Measurements from ENCODE around the gene DNAH6. TPM values are rescaled to one million over a fixed set of nuclear protein-coding genes. Genes with fewer than 3 reads are reported as not detected.

The DNAH6 gene
- total RNA-seq, 3 donors from 2014 or later, result 0.03 to 0.19 (median 0.11) TPM

DNA sequence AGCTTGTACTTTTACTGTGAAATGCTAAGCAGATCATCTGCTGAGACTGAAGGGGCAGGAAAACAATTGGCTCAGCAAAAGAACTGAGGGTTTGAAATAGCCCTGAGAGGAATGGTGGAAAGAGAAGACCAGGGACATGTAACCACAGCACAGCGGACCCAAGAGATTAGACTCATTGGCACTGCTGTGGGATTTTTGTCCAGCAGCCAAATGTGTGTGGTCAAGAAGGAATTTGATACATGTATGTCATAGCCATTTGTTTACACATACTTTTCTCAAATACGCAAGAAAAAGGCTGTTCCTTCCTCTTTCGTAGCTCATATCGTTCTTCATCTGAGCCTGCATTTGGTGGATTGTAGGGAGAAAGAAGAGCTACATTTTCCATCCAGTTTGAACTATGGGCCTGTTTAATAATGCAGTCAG, 290.8 kb downstream of the DNAH6 start:
- no peaks in the 10 kb centered on the region for H3K27me3 Mint-ChIP-seq (ENCODE audit: low read depth)
- peaks cover 4% of the 10 kb centered on the region for H3K36me3 Mint-ChIP-seq (ENCODE audit: insufficient read depth)
- no peak for ATAC-seq
- peaks cover 22% of the 10 kb centered on the region for H3K4me1 Mint-ChIP-seq (ENCODE audit: low read depth)
- H3K9me3 Mint-ChIP-seq, result peaks cover 8% of the 10 kb centered on the region
- no peak overlapping the region for H3K4me3 Mint-ChIP-seq
- DNase-seq, result no peak

GRCh38 chr2:84808279-84808678, 292.0 kb downstream of the DNAH6 start:
- Mint-ChIP-seq H3K4me3 (no peak overlapping the region), H3K36me3 (ENCODE audit: insufficient read depth) (peaks cover 2% of the 10 kb centered on the region), H3K9me3 (no peaks in the 10 kb centered on the region), H3K27me3 (ENCODE audit: low read depth) (no peaks in the 10 kb centered on the region), H3K4me1 (ENCODE audit: low read depth) (peaks cover 18% of the 10 kb centered on the region)
- no peak for DNase-seq
- ATAC-seq, result no peak

DNA sequence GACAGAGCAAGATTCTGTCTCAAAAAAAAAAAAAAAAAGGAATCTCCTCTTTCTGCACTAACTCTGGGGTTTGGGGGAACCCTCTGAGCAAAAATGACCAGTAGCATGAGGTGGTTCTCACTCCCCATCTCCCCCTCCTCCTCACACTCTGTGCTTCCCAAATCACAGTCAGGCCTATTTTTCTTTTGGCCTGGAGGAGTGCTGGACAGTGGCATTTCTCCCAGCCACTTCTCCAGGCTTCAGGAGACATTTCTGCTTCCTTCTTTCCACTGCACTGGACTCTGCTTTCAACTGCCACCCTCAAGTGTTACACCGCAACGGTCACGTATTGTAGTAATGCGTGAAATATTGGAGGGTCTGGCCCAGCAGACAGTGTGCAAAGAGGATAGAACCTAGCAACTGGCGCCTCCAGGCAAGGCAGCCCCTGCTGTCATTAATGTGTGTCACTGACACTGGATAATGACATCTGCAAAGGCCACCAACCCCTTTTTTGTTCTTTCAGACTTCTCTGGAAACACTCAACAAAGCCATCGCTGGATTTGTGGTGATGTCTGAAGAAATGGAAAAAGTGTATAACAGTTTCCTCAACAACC, 295.6 kb downstream of the DNAH6 start:
- no peak overlapping the region for H3K4me3 Mint-ChIP-seq
- no peaks in the 10 kb centered on the region for H3K9me3 Mint-ChIP-seq
- H3K36me3 Mint-ChIP-seq (ENCODE audit: insufficient read depth), result peaks cover 2% of the 10 kb centered on the region
- ATAC-seq (no peak), DNase-seq (no peak)
- H3K4me1 Mint-ChIP-seq (ENCODE audit: low read depth), result peaks cover 24% of the 10 kb centered on the region
- no peaks in the 10 kb centered on the region for H3K27me3 Mint-ChIP-seq (ENCODE audit: low read depth)

- no peak for ATAC-seq
- Mint-ChIP-seq H3K27me3 (ENCODE audit: low read depth) (no peaks in the 10 kb centered on the region), H3K4me1 (ENCODE audit: low read depth) (peaks cover 39% of the 10 kb centered on the region), H3K9me3 (no peaks in the 10 kb centered on the region), H3K36me3 (ENCODE audit: insufficient read depth) (peaks cover 2% of the 10 kb centered on the region), H3K4me3 (no peak overlapping the region)
- no peak for DNase-seq
These were observed 298.8 kb downstream of the DNAH6 start for GRCh38 chr2:84815146-84815545.

DNA sequence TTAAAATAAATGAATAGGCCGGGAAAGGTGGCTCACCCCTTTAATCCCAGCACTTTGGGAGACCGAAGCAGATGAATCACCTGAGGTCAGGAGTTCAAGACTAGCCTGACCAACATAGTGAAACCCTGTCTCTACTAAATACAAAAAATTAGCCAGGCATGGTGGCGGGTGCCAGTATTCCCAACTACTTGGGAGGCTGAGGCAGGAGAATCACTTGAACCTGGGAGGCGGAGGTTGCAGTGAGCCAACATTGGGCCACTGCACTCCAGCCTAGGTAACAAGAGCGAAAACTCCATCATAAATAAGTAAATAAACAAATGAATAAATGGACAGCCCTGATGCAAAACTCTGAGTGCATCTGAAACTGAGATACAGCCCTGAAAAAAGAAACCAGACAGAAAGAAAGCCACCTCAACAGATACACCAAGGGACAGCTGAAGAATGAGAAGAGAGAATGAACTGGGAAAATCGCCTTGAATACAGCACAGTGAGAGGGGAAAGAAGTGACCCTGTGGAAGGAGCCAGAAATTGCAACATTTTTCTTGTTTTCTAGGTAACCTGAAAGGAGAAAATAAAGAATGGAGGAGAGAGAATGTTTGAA, 300.2 kb downstream of the DNAH6 start:
- Mint-ChIP-seq H3K4me1 (ENCODE audit: low read depth) (peaks cover 45% of the 10 kb centered on the region), H3K36me3 (ENCODE audit: insufficient read depth) (peaks cover 5% of the 10 kb centered on the region), H3K9me3 (no peaks in the 10 kb centered on the region), H3K4me3 (peak overlapping the region; percentile 20), H3K27me3 (ENCODE audit: low read depth) (no peaks in the 10 kb centered on the region)
- ATAC-seq, result peak; percentile 24 to 26
- no peak for DNase-seq

DNA sequence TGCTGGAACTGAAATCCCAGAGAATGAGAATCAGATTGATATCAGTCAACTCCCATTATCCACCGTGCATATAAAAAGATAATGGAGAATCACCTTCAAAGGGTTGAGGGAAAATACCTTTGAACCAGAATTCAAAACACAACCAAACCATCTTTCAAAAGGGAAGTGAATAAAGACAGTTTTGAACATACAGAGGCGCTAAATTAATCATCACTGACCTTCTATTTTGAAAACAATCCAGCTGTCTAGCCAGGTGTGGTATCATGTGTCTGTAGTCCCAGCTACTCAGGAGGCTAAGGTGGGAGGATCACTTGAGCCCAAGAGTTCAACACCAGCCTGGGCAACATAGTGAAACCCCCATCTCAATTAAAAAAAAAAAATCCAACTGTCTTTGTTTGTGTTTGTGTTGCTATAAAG, 300.9 kb downstream of the DNAH6 start:
- Mint-ChIP-seq H3K4me1 (ENCODE audit: low read depth) (peaks cover 47% of the 10 kb centered on the region), H3K9me3 (no peaks in the 10 kb centered on the region), H3K36me3 (ENCODE audit: insufficient read depth) (peaks cover 5% of the 10 kb centered on the region), H3K4me3 (no peak overlapping the region), H3K27me3 (ENCODE audit: low read depth) (no peaks in the 10 kb centered on the region)
- no peak for DNase-seq
- peak; percentile 88 to 90 for ATAC-seq

- DNase-seq (no peak), ATAC-seq (no peak)
- Mint-ChIP-seq H3K4me3 (no peak overlapping the region), H3K36me3 (ENCODE audit: insufficient read depth) (peaks cover 17% of the 10 kb centered on the region), H3K27me3 (ENCODE audit: low read depth) (no peaks in the 10 kb centered on the region), H3K9me3 (no peaks in the 10 kb centered on the region), H3K4me1 (ENCODE audit: low read depth) (peaks cover 42% of the 10 kb centered on the region)
These were observed 305.5 kb downstream of the DNAH6 start for GRCh38 chr2:84821806-84822205.

DNA sequence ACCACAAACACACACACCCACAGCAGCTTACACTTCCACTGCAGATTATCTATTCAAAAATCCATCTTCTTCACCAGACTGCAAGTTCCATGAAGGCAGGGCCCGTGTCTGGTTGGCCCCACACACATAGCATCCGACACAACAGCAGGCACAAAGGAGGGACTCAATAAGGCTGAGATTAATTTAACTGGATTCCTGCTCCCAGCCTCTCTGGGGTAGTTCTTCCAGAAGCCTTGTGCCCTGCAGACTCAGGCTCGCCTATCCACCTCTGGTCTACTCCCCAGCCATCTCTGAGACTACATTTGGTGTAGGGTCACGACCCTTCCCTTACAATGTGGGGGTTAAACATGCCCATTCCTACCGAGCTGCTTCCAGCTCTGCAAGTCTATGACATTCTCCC, 306.9 kb downstream of the DNAH6 start:
- Mint-ChIP-seq H3K9me3 (no peaks in the 10 kb centered on the region), H3K36me3 (ENCODE audit: insufficient read depth) (peaks cover 17% of the 10 kb centered on the region), H3K4me1 (ENCODE audit: low read depth) (peaks cover 28% of the 10 kb centered on the region), H3K4me3 (no peak overlapping the region), H3K27me3 (ENCODE audit: low read depth) (no peaks in the 10 kb centered on the region)
- DNase-seq (no peak), ATAC-seq (no peak)

DNA sequence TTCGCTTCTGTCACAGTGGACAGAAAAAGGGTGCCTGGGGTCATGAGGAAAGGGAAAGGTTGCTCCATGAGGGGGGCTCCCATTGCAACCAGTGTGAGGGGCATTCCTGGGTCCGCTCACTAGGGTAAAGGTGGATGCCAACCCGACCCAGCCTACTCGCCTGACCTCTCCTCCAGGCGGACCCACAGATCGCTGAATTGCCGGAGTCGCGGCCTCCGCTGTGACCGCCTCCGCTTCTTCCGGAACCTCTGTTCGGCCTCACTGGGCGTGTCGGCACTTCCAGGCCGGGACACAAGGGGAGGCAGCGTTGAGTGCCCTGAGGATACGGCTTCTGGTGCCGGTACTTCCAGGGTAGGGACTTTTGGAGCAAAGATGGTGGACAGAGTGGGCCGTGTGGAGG, 307.5 kb downstream of the DNAH6 start:
- H3K9me3 Mint-ChIP-seq, result no peaks in the 10 kb centered on the region

DNA sequence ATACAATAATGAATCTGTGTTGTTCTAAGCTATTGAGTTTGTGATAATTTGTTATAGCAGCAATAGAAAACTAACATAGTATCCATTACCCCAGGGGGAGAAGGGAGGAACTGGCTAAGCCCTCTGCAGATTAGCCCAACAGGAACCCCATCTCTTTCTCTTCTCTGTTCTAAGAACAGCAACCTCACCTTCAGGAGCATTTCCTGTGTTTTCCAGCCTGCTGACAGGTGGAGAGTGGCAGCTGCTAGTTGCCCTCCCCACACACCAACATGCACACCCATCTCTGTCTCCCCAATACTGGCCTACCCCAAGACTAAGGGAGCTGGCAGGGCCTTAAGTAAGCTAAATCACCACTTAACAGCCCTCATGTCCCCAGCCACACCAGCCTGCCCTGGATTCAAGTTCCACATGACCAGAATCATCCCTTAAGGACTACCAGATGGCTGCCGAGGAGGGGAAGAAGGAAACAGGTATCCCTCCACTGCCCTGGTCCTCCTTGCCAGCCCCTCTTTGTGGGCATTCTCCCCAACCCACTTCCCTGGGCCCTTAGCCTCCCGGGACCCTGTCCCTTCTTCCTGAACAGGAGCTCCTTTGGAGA, 311.8 kb downstream of the DNAH6 start:
- H3K4me3 Mint-ChIP-seq, result no peak overlapping the region

More for the DNA sequence above, 307.5 kb downstream of the DNAH6 start:
- ATAC-seq (no peak), DNase-seq (no peak)
- peaks cover 24% of the 10 kb centered on the region for H3K4me1 Mint-ChIP-seq (ENCODE audit: low read depth)
- H3K27me3 Mint-ChIP-seq (ENCODE audit: low read depth), result no peaks in the 10 kb centered on the region
- peaks cover 17% of the 10 kb centered on the region for H3K36me3 Mint-ChIP-seq (ENCODE audit: insufficient read depth)
- H3K4me3 Mint-ChIP-seq, result no peak overlapping the region

GRCh38 chr2:84829693-84830092, 313.4 kb downstream of the DNAH6 start:
- no peak for DNase-seq
- Mint-ChIP-seq H3K36me3 (ENCODE audit: insufficient read depth) (peaks cover 3% of the 10 kb centered on the region), H3K4me1 (ENCODE audit: low read depth) (peaks cover 20% of the 10 kb centered on the region), H3K27me3 (ENCODE audit: low read depth) (no peaks in the 10 kb centered on the region), H3K4me3 (no peak overlapping the region), H3K9me3 (no peaks in the 10 kb centered on the region)
- ATAC-seq, result no peak

More for the DNA sequence above, 311.8 kb downstream of the DNAH6 start:
- Mint-ChIP-seq H3K36me3 (ENCODE audit: insufficient read depth) (peaks cover 4% of the 10 kb centered on the region), H3K9me3 (no peaks in the 10 kb centered on the region), H3K27me3 (ENCODE audit: low read depth) (no peaks in the 10 kb centered on the region), H3K4me1 (ENCODE audit: low read depth) (peaks cover 12% of the 10 kb centered on the region)
- no peak for ATAC-seq
- DNase-seq, result no peak

DNA sequence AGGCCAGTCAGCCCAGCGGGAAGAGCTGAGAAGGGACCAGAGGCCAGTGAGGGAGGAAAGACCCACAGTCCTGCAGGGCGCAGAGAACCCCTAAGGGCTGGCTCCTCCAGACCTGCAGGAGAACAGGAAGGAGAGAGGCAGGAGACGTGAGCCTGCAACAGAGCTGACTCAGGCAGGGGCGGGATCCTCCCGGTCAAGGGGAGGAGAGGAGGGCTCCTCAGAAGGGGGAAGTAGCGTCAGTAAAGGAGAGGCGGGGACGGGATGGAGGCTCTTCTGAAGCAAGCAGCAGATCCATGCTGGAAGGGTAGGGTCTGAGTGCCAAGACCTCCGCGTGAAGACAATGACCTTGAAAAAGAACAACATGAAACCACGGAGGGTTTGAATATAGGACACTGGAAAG, 313.8 kb downstream of the DNAH6 start:
- peaks cover 3% of the 10 kb centered on the region for H3K36me3 Mint-ChIP-seq (ENCODE audit: insufficient read depth)
- no peaks in the 10 kb centered on the region for H3K9me3 Mint-ChIP-seq
- no peaks in the 10 kb centered on the region for H3K27me3 Mint-ChIP-seq (ENCODE audit: low read depth)
- ATAC-seq (no peak), DNase-seq (no peak)
- no peak overlapping the region for H3K4me3 Mint-ChIP-seq
- peaks cover 22% of the 10 kb centered on the region for H3K4me1 Mint-ChIP-seq (ENCODE audit: low read depth)

- ATAC-seq (no peak), DNase-seq (no peak)
- H3K4me1 Mint-ChIP-seq (ENCODE audit: low read depth), result peaks cover 24% of the 10 kb centered on the region
- peaks cover 6% of the 10 kb centered on the region for H3K36me3 Mint-ChIP-seq (ENCODE audit: insufficient read depth)
- peaks cover 3% of the 10 kb centered on the region for H3K9me3 Mint-ChIP-seq
- H3K4me3 Mint-ChIP-seq, result no peak overlapping the region
- H3K27me3 Mint-ChIP-seq (ENCODE audit: low read depth), result no peaks in the 10 kb centered on the region
These were observed 314.6 kb downstream of the DNAH6 start for GRCh38 chr2:84830758-84831500.

DNA sequence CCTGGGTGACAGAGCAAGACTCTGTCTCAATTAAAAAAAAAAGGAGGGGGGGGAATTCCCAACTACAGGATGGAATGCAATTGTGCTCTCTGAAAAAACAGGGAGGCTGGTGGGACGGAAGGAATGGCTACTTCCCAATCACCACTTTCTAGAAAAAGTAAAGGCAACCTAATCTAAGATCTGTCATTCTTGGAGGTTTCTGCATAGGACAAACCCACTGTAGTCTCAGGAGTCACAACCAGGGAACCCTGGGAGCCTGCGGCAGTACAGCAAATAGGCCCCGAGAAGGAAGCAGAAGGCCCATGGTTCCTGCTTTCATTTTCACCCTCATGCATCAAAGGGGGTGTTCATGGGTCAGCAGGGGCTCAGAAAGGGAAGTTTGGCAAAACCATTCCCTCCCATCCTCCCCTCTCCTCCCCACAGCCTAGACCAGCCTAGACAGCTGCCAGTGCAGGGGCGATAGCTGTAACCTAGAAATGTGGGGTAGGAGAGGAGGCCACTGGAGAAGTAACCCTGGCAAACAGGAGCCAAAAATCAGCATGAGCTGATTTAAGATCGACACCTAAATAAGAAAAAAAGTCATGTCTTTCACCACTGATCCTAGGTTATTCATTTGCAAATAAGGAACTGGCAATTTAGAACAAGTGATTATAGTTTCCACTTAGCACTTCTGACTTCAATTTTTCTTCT, 316.6 kb downstream of the DNAH6 start:
- Mint-ChIP-seq H3K36me3 (ENCODE audit: insufficient read depth) (peaks cover 21% of the 10 kb centered on the region), H3K27me3 (ENCODE audit: low read depth) (no peaks in the 10 kb centered on the region), H3K9me3 (peaks cover 14% of the 10 kb centered on the region), H3K4me1 (ENCODE audit: low read depth) (peaks cover 37% of the 10 kb centered on the region), H3K4me3 (peak overlapping the region; percentile 37)
- DNase-seq (no peak), ATAC-seq (peak; percentile 61 to 63)
